H1 (cell line): ENCODE measurements around the gene MED23. TPM values are rescaled to one million over a fixed set of nuclear protein-coding genes. Genes with fewer than 3 reads are reported as not detected.

Experiments
- CTCF ChIA-PET: fragments of 300-600 bp; sonication (Branson Sonifier 250); formaldehyde crosslinking; loops from one replicate; lab custom pipeline; 2021; ENCODE audit not compliant: partially characterized antibody; lab: Charles Lee
- POLR2A ChIA-PET: fragments of 300-600 bp; sonication (Branson Sonifier 250); formaldehyde crosslinking; loops from one replicate; lab custom pipeline; 2021; ENCODE audit warnings: inconsistent platforms; ENCODE audit not compliant: partially characterized antibody; lab: Charles Lee
- DNase-seq, 2 experiments: peaks; one replicate each; pipeline versions ENCODE4 v3.0.0 to v3.0.0-alpha.2; 2010 to 2022; ENCODE audit warnings: low spot score in 2 of 2, low read depth in 1 of 2, mixed read lengths in 1 of 2
- FAIRE-seq: peaks from 2 replicates; lab custom pipeline; 2011; peaks lifted over from hg19 to GRCh38; lab: Jason Lieb, UNC
- H2AFZ ChIP-seq: 2 replicates; pipeline ENCODE4 v1.8.1; 2012; ENCODE audit warnings: low read length, inconsistent platforms
- H2AK5ac ChIP-seq: 2 replicates; pipeline ENCODE4 v1.6.1; 2013; ENCODE audit warnings: low read depth, low read length
- H2BK120ac ChIP-seq: replicated peaks from 2 replicates; pipeline ENCODE3; 2013; ENCODE audit warnings: low read depth, low read length, inconsistent platforms
- H2BK12ac ChIP-seq: 2 replicates; pipeline ENCODE4 v1.6.1; 2013; ENCODE audit warnings: low read depth, low read length
- H2BK15ac ChIP-seq: 2 replicates; pipeline ENCODE4 v1.6.1; 2013; ENCODE audit warnings: low read length
- H2BK20ac ChIP-seq: 2 replicates; pipeline ENCODE4 v1.6.1; 2013; ENCODE audit warnings: low read length
- H2BK5ac ChIP-seq: 2 replicates; pipeline ENCODE4 v1.6.1; 2013; ENCODE audit warnings: low read depth, low read length
- H3K14ac ChIP-seq: 2 replicates; pipeline ENCODE4 v1.6.1; 2013; ENCODE audit warnings: inconsistent platforms; ENCODE audit not compliant: insufficient read length
- H3K18ac ChIP-seq: 2 replicates; pipeline ENCODE4 v1.6.1; 2013; ENCODE audit warnings: low read length; ENCODE audit errors: extremely low read depth
- H3K23ac ChIP-seq: 2 replicates; pipeline ENCODE4 v1.6.1; 2013; ENCODE audit warnings: inconsistent platforms; ENCODE audit not compliant: insufficient read length
- H3K23me2 ChIP-seq: 2 replicates; pipeline ENCODE4 v1.6.1; 2013; ENCODE audit warnings: low read depth, low read length
- H3K27ac ChIP-seq: 2 replicates; pipeline ENCODE4 v1.6.1; 2011; ENCODE audit warnings: low read depth, low read length, inconsistent platforms
- H3K27me3 ChIP-seq, 4 experiments: replicated peaks in 1 of 4; 1 replicate in 1 of 4; 2 replicates in 3 of 4; pipeline versions ENCODE4 v1.6.1 to v1.8.1; 2011 to 2013; ENCODE audit warnings: low read length in 3 of 4, mild to moderate bottlenecking in 3 of 4, inconsistent platforms in 2 of 4, mixed read lengths in 2 of 4, moderate library complexity in 1 of 4; ENCODE audit not compliant: control insufficient read depth in 3 of 4, insufficient read depth in 3 of 4; ENCODE audit errors: extremely low read depth in 1 of 4
- H3K36me3 ChIP-seq, 4 experiments: 2 replicates each; pipeline versions ENCODE4 v1.6.1 to v1.8.1; 2011 to 2013; ENCODE audit warnings: mild to moderate bottlenecking in 4 of 4, low read length in 3 of 4, moderate library complexity in 2 of 4, control low read depth in 1 of 4, inconsistent platforms in 1 of 4; ENCODE audit not compliant: insufficient read depth in 4 of 4, control insufficient read depth in 2 of 4
- H3K4ac ChIP-seq: replicated peaks from 2 replicates; pipeline ENCODE3; 2013; ENCODE audit warnings: low read length, low read depth, mixed read lengths, inconsistent platforms; ENCODE audit not compliant: insufficient read length
- H3K4me1 ChIP-seq, 4 experiments: replicated peaks in 1 of 4; 1 replicate in 1 of 4; 2 replicates in 3 of 4; pipeline versions ENCODE4 v1.6.1 to v1.8.1; 2011 to 2013; ENCODE audit warnings: low read length in 3 of 4, inconsistent platforms in 2 of 4, mixed read lengths in 1 of 4; ENCODE audit not compliant: insufficient read depth in 4 of 4, control insufficient read depth in 3 of 4
- H3K4me2 ChIP-seq, 2 experiments: 2 replicates each; pipeline versions ENCODE4 v1.6.1 to v1.8.1; 2011 to 2013; ENCODE audit warnings: low read depth in 2 of 2, low read length in 2 of 2, control low read depth in 1 of 2, inconsistent platforms in 1 of 2, mild to moderate bottlenecking in 1 of 2; ENCODE audit not compliant: insufficient read depth in 1 of 2
- H3K4me3 ChIP-seq, 4 experiments: fragments of 200-600, 300-600 bp in 1 of 4; sonication (generic), shearing (Covaris generic), sonication (Bioruptor Twin) in 1 of 4; 2 replicates each; pipeline versions ENCODE4 v1.5.1 to v1.8.1; 2011 to 2016; ENCODE audit warnings: low read length in 4 of 4, low read depth in 3 of 4, control low read depth in 2 of 4, inconsistent platforms in 2 of 4, mild to moderate bottlenecking in 2 of 4, mixed read lengths in 1 of 4, moderate library complexity in 1 of 4; ENCODE audit not compliant: insufficient read depth in 2 of 4; ENCODE audit errors: extremely low read depth in 1 of 4
- H3K56ac ChIP-seq: replicated peaks from 2 replicates; pipeline ENCODE3; 2013; ENCODE audit warnings: low read depth, mild to moderate bottlenecking, mixed read lengths, low read length, inconsistent platforms; ENCODE audit not compliant: insufficient read length
- H3K79me1 ChIP-seq: 2 replicates; pipeline ENCODE4 v1.6.1; 2013; ENCODE audit warnings: low read depth, low read length, control low read depth
- H3K79me2 ChIP-seq, 2 experiments: 2 replicates each; pipeline versions ENCODE4 v1.6.1 to v1.8.1; 2012 to 2013; ENCODE audit warnings: low read length in 2 of 2, mild to moderate bottlenecking in 2 of 2, inconsistent platforms in 1 of 2; ENCODE audit not compliant: insufficient read depth in 2 of 2, control insufficient read depth in 1 of 2
- H3K9ac ChIP-seq, 4 experiments: replicated peaks in 1 of 4; 1 replicate in 1 of 4; 2 replicates in 3 of 4; pipeline versions ENCODE4 v1.6.1 to v1.8.1; 2011 to 2013; ENCODE audit warnings: low read depth in 3 of 4, low read length in 3 of 4, control low read depth in 2 of 4, mild to moderate bottlenecking in 2 of 4, moderate library complexity in 2 of 4, inconsistent platforms in 1 of 4; ENCODE audit errors: extremely low read depth in 1 of 4
- H3K9me3 ChIP-seq, 2 experiments: 2 replicates each; pipeline versions ENCODE4 v1.6.1 to v1.8.1; 2012 to 2013; ENCODE audit warnings: mild to moderate bottlenecking in 2 of 2, moderate library complexity in 2 of 2, control low read depth in 1 of 2, inconsistent platforms in 1 of 2, low read depth in 1 of 2, low read length in 1 of 2, mixed read lengths in 1 of 2; ENCODE audit not compliant: insufficient read depth in 2 of 2
- H4K20me1 ChIP-seq, 2 experiments: replicated peaks in 1 of 2; 2 replicates each; pipeline versions ENCODE3 to v1.8.1; 2011 to 2013; ENCODE audit warnings: inconsistent platforms in 2 of 2, low read length in 2 of 2, mild to moderate bottlenecking in 1 of 2; ENCODE audit not compliant: insufficient read depth in 2 of 2, control insufficient read depth in 1 of 2
- H4K5ac ChIP-seq: 2 replicates; pipeline ENCODE4 v1.6.1; 2013; ENCODE audit warnings: low read length, low read depth, mixed read lengths, inconsistent platforms; ENCODE audit not compliant: insufficient read length
- H4K8ac ChIP-seq: 2 replicates; pipeline ENCODE4 v1.8.0; 2013; ENCODE audit warnings: mild to moderate bottlenecking, moderate library complexity, low read length, inconsistent platforms; ENCODE audit not compliant: insufficient read depth; ENCODE audit errors: extremely low read depth
- H4K91ac ChIP-seq: replicated peaks from 2 replicates; pipeline ENCODE3; 2013; ENCODE audit warnings: low read length, mixed read lengths, inconsistent platforms; ENCODE audit not compliant: insufficient read length
- KDM4A ChIP-seq: IDR thresholded peaks from one replicate; pipeline ENCODE4 v1.7.1; 2012; ENCODE audit warnings: low read depth, mild to moderate bottlenecking, moderate library complexity, low read length, inconsistent platforms; ENCODE audit not compliant: severe bottlenecking
- KDM5A ChIP-seq: fragments of 200-600 bp; IDR thresholded peaks from 2 replicates; pipeline ENCODE4 v1.7.1; 2012; ENCODE audit warnings: mild to moderate bottlenecking, low read length, inconsistent platforms, mixed read lengths
- POLR2A ChIP-seq, 2 experiments: IDR thresholded peaks; 1 replicate in 1 of 2; 2 replicates in 1 of 2; pipeline ENCODE4 v1.6.1; 2011; ENCODE audit warnings: low read depth in 2 of 2, low read length in 2 of 2, mild to moderate bottlenecking in 2 of 2; ENCODE audit errors: control extremely low read depth in 1 of 2
- SAP30 ChIP-seq: fragments of 300-600 bp; sonication (generic); IDR thresholded peaks from 2 replicates; pipeline ENCODE4 v1.7.1; 2012; ENCODE audit warnings: low read length, moderate library complexity, mild to moderate bottlenecking, inconsistent platforms; ENCODE audit not compliant: insufficient read depth, insufficient replicate concordance
- SP2 ChIP-seq: IDR thresholded peaks from 2 replicates; pipeline ENCODE4 v1.6.1; 2012; ENCODE audit warnings: mild to moderate bottlenecking, low read length, inconsistent platforms
- YY1 ChIP-seq: IDR thresholded peaks from 2 replicates; pipeline ENCODE4 v1.6.1; 2011; ENCODE audit warnings: low read depth, mild to moderate bottlenecking, low read length
- WGBS, 2 experiments: shearing (Covaris generic) in 1 of 2; methylation state at CpG; one replicate each; pipeline versions ENCODE4 v1.1.6 to v1.1.7; 2013 to 2015; ENCODE audit warnings: low lambda C conversion rate in 2 of 2, mixed read lengths in 2 of 2, inconsistent platforms in 1 of 2, low coverage in 1 of 2, missing lambda C conversion rate in 1 of 2; ENCODE audit not compliant: insufficient replicate concordance in 2 of 2, insufficient coverage in 1 of 2, insufficient read length in 1 of 2; ENCODE audit errors: extremely low coverage in 1 of 2, missing lambda C conversion rate in 1 of 2; 5-methylcytosine and 5-hydroxymethylcytosine counted together
- polyA plus RNA-seq, 7 experiments: library from polyadenylated mRNA; depleted of rRNA in 3 of 7; stranded (reverse) in 5 of 7; unstranded in 2 of 7; fragments of >200 nt in 5 of 7; fragments of 200-250 nt in 2 of 7; gene quantifications; 1 replicate in 5 of 7; 2 replicates in 1 of 7; 4 replicates in 1 of 7; pipeline versions ENCODE4 v1.2.1 to v1.2.3, GENCODE V29; 2011 to 2013; ENCODE audit warnings: missing spikeins in 2 of 7, mixed read lengths in 2 of 7
- total RNA-seq: library from RNA; stranded (reverse); fragmentation: NEBNext Ultra II Directional; extraction: Animal tissue kit (Norgen Biotek cat#: 25700); gene quantifications from 2 replicates; pipeline ENCODE4 v1.2.1, GENCODE V29; 2021

The MED23 gene
- total and polyA plus RNA-seq, 2 of the 8 experiments (the other 6 are each of a cell fraction or from before 2014, with no cell fraction given): 10.5 to 13.0 TPM

DNA sequence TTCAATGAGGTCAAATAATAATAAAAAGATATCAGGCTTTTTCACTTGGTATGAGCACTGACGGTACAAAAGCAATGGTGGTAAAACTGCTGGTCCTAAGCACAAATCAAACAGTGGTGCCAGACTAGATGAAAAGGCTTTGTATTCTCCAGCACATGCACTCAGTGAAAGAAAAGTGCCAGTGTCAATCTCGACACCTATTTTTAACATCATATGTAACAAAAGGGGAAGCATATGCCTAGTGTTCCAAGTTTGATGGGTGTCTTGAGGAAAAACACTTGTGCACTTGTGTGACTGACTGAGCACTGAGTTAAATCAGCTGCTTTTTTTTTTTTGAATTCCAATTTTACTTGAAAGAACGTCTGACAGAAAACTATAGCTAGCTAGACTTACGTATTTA is 27.3 kb downstream of the MED23 start:
- Histone ChIP-seq H3K4ac (no peak overlapping the region), H2BK12ac (no peak overlapping the region), H4K8ac (no peak overlapping the region), H3K9ac (no peak overlapping the region), H3K23ac (no peak overlapping the region), H3K79me2 (no peaks in the 10 kb centered on the region), H4K91ac (no peak overlapping the region), H3K9me3 (no peaks in the 10 kb centered on the region), H3K4me3 (no peak overlapping the region), H4K5ac (no peak overlapping the region), H3K27me3 (no peaks in the 10 kb centered on the region), H3K14ac (no peak overlapping the region), H3K27ac (no peak overlapping the region), H2AFZ (no peak overlapping the region), H2BK5ac (no peak overlapping the region), H4K20me1 (no peaks in the 10 kb centered on the region), H3K79me1 (no peaks in the 10 kb centered on the region), H3K4me2 (no peak overlapping the region), H2AK5ac (no peak overlapping the region), H3K23me2 (no peaks in the 10 kb centered on the region), H2BK120ac (no peak overlapping the region), H2BK20ac (no peak overlapping the region), H3K18ac (no peak overlapping the region), H2BK15ac (no peak overlapping the region), H3K4me1 (no peaks in the 10 kb centered on the region), H3K56ac (no peak overlapping the region), H3K36me3 (peaks cover 5 to 58% (median 22%) of the 10 kb centered on the region in 4 experiments; a peak in 7 of 8 replicates)
- FAIRE-seq (no peak), DNase-seq (no peak)
- 93% methylated on average over 4 of the region's 4 CpGs; no CpG with 5 or more reads in 1 of the 2 experiments for WGBS, 2 experiments
- ChIA-PET POLR2A (interaction anchor here (2.0 kb wide), 1 partner anchor 9 kb away, joined by 4 read pairs; no protein-coding TSS in a partner anchor), CTCF (interaction anchor here (0.9 to 1.0 kb wide), 2 partner anchors 27 to 728 kb away, joined by 3 read pairs; partner anchors contain the start of gene MED23)
- TF ChIP-seq KDM4A (no peak), SAP30 (no peak), KDM5A (no peak), YY1 (no peak), SP2 (no peak), POLR2A (IDR thresholded peaks at IDR 0.05; ENCODE audit: control extremely low read depth in 1 of 2, low read depth in 2 of 2, low read length in 2 of 2) (no peak)
